Stimulated activated CD4-positive, alpha-beta T cell treated with anti-CD3 and anti-CD28 coated beads, Interleukin-1b, Interleukin-23, amount 100 ng/mL, for 24 hours (primary cell): ENCODE measurements around the gene TRPV5.

Experiments used
- DNase-seq, 4 experiments: peaks; one replicate each; pipeline ENCODE4 v3.0.0-alpha.2; 2020; ENCODE audit warnings: low read depth in 4 of 4, low spot score in 1 of 4

Gene TRPV5

GRCh38 chr7:142940966-142941535 lies 7.5 kb upstream of the TRPV5 start:
- no peak for DNase-seq

GRCh38 chr7:142939226-142939910 lies 5.8 kb upstream of the TRPV5 start, which contains the start of gene LLCFC1:
Gene LLCFC1 (plus strand): TSS chr7:142939484. CDS start chr7:142939622, 138 bp downstream.
- DNase-seq, result no peak

GRCh38 chr7:142938611-142939010 lies 5.1 kb upstream of the TRPV5 start:
- no peak for DNase-seq

DNA sequence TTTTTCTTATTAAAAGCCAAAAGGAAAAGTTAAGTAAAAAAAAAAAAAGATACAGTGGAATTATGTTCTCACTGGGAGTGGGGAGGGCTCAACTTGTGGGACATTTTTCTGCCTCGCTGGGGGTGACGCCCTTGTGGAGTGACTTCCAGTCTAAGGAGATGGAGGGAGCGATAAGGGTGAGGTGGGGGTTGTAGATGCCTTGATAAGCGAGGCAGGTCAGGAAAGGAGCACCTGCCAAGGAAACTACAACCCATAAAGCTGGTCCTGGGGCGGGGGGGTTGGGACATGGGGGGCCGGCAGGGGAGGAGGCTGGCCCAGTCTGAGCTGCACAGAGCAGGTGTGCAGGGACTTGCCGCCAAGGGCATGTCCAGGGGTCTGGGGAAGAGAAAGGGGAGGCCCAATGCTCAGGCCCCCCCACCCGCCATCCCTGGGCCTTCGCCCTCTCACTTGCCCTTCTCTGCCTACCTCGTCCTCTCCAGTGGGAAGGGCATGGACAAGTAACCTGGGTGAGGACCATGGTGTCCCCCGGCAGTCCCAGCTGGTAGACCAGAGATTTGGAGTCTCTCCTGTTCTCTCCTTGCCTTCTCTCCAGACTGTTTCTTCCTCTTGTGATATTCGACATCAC lies 2.5 kb upstream of the TRPV5 start:
- DNase-seq, result no peak

GRCh38 chr7:142934056-142934455 lies 510 bp upstream of the TRPV5 start:
- no peak for DNase-seq

- DNase-seq, result no peak
Observed at GRCh38 chr7:142933092-142933475, 462 bp downstream of the TRPV5 start.

DNA sequence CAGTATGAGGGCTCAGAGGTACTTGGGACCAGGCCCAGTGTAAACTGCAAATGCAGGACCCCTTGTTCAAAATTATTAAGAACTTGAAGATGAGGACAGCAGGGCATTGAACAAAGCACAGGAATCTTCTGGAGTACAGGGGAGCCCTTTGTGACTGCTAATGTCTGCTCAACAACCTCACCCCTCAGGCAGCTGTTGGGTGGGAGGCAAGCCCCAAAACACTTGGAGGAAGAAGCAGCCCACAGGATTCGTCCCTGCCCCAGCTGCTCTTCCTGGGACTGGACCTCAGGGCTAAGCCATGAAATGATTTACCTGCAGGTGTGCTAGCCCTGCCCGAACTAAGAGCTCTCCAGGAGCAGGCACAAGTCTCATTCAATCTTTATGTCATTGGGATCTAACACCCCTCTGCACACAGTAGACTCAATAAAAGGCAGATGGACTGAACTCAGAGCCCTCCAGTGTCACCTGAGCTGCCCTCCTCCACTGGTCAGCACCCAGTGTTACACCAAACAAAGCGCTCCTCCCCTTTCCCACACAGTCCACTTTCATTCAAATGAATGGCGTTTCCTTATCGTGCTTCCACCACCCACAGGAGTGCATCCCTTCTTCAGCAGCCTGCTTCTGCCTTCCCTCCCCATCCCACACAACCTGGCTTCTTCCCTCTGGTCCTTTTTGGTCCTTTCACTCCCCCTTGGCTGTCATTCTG lies 1.0 kb downstream of the TRPV5 start:
- no peak for DNase-seq

GRCh38 chr7:142930126-142930730 lies 3.3 kb downstream of the TRPV5 start:
- no peak for DNase-seq

- DNase-seq, result no peak
Observed at GRCh38 chr7:142927949-142928348, 5.6 kb downstream of the TRPV5 start.

- no peak for DNase-seq
Observed at GRCh38 chr7:142927085-142927745, 6.3 kb downstream of the TRPV5 start.

GRCh38 chr7:142925413-142925812 lies 8.1 kb downstream of the TRPV5 start:
- no peak for DNase-seq

GRCh38 chr7:142923391-142923790 lies 10.2 kb downstream of the TRPV5 start:
- DNase-seq, result no peak

DNA sequence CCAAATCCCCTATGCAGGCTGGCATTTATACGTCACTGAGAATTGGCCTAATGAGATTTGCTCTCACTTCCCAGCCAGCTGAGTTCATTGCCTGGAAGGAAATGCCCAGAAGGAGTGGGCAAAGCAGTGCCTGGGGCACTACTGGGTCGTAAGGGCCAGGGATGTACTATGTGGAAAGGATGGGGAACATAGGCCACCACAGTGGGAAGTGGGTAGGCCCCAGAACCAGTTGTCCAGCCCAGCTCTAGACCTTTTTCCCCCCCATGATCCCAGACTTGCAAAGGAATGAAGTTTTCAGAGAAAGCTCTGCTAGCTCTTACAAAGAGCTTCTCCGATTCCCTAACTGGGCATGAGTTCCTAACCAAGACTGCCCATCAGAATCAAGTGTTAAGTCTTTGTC lies 13.9 kb downstream of the TRPV5 start:
- DNase-seq, result no peak

DNA sequence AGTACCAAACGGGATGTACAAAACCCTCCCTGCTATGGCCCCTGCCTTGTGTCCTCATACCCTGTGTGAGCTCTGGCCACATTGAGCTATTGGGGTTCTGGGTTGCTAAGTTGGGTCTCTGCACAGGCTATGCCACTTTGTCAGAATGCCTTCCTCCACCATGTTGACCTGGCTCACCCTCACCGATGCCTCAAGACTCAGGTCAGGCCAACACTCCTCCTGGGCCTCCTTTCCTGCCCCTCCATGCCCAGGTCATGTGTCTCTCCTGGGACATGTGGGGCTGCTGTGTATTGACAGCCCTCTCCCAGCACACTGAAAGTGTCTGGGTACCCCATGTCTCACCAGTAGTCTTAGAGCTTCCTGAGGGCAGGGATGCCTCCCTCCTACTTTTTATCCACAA lies 14.6 kb downstream of the TRPV5 start:
- DNase-seq, result no peak

- no peak for DNase-seq
Observed at GRCh38 chr7:142917447-142917846, 16.1 kb downstream of the TRPV5 start.

DNA sequence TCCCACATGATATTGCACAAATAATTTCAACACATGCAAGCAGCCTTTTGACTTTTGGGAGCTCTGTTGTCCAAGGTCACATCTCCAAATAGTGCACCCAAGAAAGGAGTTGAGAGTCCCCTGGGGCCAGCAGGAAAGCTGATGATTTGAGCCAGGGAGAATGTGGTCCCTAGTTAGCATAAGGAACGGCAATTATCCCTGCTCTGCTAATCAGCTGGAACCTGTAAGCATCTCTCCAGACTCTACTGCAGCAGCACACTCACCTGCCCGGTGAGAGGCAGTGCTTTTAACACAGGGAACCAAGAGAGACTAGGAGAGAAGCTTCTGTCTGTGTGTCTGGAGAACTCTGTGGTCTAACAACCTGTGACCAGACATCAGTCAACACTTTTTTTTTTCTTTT lies 17.0 kb downstream of the TRPV5 start:
- DNase-seq, result no peak

DNA sequence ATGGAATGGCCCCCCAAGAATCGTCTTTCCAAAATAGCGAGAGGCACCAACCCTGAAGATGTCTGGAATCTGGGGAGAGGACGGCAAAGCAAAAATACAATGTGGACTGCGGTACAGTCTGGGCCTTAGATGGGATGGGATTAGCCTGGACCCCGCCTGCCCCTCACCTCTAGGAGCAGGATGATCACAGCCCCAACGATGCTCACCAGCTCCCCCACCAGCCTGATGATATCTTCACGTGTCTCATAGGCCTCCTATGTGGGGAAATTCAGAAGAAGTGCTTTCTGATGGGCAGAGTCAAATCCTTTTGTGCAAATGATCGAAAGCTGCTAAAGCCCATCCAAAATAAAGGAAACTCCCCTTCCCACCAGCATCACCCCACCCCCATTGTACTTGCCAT lies 18.2 kb downstream of the TRPV5 start:
- no peak for DNase-seq

DNA sequence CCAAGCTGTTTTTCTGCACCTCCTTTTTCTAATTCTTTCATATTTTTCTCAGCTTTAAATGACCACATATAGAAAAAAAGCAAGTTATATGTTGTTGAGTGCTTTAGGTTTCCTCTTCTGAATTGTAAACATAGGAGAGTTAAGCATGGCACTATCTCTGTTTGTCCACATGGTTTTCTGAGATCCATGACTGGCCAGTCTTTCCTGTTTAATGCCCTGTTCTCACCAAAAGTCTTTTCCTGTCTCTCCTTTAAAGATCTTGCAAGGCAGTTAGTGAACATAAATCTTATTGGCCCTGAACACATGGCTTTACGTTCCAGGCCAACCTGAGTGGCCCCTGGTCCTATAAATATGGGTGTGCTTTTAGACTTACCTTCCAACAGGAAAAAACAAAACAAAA lies 19.4 kb downstream of the TRPV5 start:
- DNase-seq, result no peak

- DNase-seq, result no peak
Observed at GRCh38 chr7:142913566-142913965, 20.0 kb downstream of the TRPV5 start.

- DNase-seq, result no peak
Observed at GRCh38 chr7:142913051-142913450, 20.5 kb downstream of the TRPV5 start.

- no peak for DNase-seq
Observed at GRCh38 chr7:142910481-142910880, 23.1 kb downstream of the TRPV5 start.
